GM19025 (cell line): ENCODE measurements around the gene SCRN1.

Experiments used
- ATAC-seq: cut with Tn5 transposase; IDR thresholded peaks from one replicate; pipeline ENCODE4 v1.9.1; 2021; ENCODE audit warnings: mild to moderate bottlenecking, low read depth, moderate library complexity; ENCODE audit not compliant: unreplicated experiment

Gene SCRN1

GRCh38 chr7:30010021-30010420 lies 20.4 kb upstream of the SCRN1 start:
- ATAC-seq: no peak

GRCh38 chr7:30005464-30005863 lies 15.9 kb upstream of the SCRN1 start:
- no peak for ATAC-seq

GRCh38 chr7:30003098-30003497 lies 13.5 kb upstream of the SCRN1 start:
- ATAC-seq: no peak

- ATAC-seq: no peak
Measured at GRCh38 chr7:30001998-30002397, 12.4 kb upstream of the SCRN1 start.

DNA sequence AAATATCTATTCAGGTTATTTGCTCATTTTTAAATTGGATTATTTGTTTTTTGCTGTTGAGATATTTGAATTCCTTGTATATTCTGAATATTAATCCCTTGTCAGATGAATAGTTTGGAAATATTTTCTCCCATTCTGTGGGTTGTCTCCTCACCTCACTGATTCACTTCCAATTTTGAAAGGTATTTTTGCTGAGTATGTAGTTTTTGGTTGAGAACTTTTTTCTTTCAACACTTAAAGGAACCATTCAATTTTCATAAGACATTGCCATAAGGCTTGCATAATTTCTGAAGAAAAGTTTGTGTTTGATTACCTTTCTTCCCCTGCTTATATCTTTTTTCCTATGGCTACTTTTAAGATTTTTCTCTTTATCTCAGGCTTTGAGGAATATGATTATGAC lies 8.9 kb upstream of the SCRN1 start:
- ATAC-seq: no peak

DNA sequence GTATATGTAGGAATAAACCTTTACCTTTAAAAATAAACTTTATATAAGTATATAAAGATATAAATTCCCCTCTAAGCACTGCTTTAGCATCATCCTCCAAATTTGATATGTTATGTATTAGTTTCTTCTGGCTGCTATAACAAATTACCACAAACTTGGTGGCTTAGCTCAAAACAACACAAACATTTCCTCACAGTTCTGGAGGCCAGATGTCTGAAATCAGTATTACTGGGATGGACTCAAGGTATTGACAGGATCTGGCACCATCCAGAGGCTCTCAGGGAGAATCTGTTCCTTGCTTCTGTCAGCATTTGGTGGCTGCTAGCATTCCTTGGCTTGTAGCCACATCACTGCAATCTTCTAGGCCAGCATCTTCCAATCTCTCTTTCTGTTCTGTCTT lies 6.7 kb upstream of the SCRN1 start:
- ATAC-seq: no peak

DNA sequence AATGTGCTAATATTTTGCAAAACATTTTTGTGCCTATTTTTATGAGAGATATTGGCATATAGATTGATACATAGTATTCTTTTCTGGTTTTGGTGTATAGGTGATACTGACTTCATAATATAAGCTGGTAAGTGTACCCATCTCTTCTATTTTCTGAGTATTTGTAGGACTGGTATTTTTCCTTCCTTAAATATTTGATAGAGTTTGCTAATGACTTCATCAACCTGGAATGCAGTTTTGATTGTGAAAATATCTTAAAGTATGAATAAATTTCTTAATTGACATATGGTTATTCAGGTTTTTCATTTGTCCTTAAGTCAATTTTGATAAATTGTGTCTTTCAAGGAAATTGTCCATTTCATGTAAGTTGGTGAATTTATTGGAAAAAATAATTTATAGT lies 6.1 kb upstream of the SCRN1 start:
- no peak for ATAC-seq

GRCh38 chr7:29993140-29993539 lies 3.5 kb upstream of the SCRN1 start:
- ATAC-seq: no peak

DNA sequence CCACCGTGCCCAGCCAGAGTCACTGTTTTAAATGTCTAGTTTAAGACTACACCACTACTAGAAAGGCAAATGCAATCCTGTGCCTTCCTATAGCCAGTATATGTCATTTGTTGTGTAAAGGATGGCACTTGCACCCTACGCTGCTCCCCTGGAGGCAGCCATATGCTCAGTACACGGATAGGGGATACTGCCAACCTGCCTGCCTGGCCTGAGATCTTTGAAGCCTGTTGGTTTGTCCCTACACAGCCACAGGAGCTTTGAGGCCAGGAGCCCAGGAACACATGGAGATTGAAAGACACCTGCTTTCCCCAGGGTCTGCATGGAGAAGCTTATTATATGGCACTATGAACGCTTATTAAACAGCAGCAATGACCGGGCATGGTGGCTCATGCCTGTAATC lies 2.3 kb upstream of the SCRN1 start:
- ATAC-seq: no peak

GRCh38 chr7:29990931-29991330 lies 1.3 kb upstream of the SCRN1 start:
- ATAC-seq: no peak

DNA sequence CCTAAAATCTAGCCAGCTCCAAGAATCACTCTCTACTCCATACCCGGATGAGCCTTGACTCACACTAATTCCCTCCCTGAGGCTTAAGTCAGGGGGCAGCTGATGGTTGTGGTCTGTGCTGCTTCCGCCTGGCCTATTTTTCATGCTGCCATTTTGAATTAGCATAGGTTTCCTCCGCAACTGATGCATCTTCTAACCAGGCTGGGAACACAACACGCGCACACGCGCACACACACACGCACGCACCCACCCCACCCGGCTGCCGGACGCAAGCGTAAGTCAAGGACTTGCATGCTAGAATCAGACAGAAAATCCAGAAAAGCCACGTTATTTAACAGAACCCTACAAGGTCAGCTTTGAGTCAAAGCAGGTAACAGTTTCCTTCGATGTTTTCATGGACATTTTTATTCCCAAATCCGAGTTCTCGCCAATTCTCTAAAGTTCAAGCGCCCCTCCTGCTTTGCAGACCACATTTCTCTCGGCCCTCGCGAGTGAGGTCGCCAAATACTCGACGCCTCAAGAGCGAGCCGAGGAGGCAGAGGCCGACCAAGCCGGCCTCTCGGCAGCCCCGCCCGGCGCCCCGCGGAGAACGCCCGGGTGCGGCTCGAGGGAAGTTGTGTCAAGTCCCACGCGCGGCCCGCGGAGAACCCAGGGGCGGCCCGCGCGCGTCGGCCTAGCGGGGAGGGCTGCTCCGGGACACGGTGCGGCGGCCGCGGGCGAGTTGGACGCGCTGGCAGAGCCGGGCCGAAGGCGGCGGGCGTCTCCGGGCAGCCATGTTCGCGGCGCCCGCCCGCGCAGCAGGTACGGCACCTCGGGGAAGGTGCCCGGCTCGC lies 961 bp downstream of the SCRN1 start:
- ATAC-seq: peak; percentile 31

DNA sequence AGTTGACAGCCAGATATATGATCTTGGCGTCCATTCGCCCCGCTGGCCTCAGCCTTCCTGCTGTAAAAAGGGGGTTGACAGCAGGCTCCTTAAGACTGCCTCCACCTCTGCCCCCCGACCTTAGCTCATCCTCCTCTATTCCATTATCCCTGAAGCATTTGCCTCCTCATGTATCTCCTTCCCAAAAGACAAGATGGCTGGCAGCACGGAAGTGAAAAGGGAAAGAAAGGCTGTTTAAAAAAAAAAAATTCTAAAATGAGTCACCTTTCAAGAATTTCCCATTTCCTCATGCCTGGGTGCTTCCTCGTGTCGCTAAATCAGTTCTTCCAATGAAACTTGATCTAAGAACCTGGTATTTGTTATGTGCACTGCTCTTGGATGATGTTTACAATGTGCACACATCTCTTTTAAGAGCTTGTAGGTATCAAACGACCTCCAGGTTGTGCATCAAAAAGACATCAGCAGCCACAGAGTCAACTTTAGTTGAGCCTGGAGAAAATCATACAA lies 1.7 kb downstream of the SCRN1 start:
- ATAC-seq: no peak

GRCh38 chr7:29987083-29987482 lies 2.5 kb downstream of the SCRN1 start:
- ATAC-seq: no peak

- no peak for ATAC-seq
Measured at GRCh38 chr7:29980151-29980550, 9.4 kb downstream of the SCRN1 start.

- ATAC-seq: no peak
Measured at GRCh38 chr7:29977886-29978651, 11.5 kb downstream of the SCRN1 start.

DNA sequence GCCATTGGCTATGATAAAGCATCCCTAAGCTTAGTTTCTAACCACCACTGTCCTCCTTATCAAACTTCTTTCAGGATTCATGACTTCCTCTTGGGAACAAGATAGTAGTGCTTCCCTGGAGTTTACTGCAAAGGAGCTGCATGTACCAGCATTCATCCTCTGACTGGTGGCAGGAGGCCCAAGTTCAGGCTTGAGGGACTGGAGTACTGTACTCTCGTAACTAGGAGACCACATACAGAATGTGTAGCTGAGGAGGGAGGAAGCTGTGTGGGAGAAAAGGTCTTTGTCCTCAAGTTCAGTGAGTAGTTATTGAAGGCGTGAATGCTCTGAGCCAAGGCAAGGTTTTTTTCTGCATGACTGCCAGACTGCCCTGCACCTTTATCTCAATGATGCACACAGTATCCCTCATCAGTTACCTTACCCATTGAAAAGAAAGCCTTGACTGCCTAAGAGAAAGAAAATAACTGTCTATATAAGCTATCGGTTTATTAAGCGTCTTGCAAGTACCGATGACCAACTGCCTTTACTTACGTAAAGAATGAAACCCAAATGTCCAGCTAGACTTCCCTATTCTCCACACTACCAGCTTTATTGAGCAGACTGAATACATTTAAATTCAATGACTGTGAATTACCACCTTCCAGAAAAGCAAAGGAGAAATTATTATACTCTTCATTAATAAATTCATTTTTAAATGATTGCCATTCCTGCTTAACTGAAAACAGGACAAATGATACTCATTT lies 12.8 kb downstream of the SCRN1 start:
- ATAC-seq: no peak

GRCh38 chr7:29976266-29976665 lies 13.3 kb downstream of the SCRN1 start:
- ATAC-seq: no peak

GRCh38 chr7:29975561-29975960 lies 14.0 kb downstream of the SCRN1 start:
- ATAC-seq: no peak

GRCh38 chr7:29974286-29974685 lies 15.3 kb downstream of the SCRN1 start:
- ATAC-seq: no peak

DNA sequence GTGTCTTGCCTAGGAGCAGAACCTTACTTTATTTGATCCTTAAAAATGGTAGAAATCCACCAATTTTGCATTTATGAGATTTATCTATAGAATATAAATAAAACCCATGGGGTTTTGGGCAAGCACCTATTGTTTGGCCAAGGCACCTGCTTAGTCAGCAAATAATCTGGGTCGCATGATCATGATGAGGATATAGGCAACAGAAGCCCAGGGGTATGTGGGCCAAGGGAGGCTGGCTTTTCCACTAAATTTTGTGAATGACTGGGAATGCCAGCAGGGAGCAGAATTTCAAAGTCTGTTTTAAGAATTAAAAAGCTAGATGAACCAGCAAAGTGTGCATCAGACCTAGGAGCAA lies 17.3 kb downstream of the SCRN1 start:
- ATAC-seq: no peak
